OCI-LY3 (cell line): ENCODE results near the gene SHE.

Experiments used
- H2AFZ ChIP-seq: fragments of 200-600, 300-600 bp; shearing (Covaris generic); 2 replicates; pipeline ENCODE4 v1.6.0; 2014; ENCODE audit warnings: antibody characterized with exemption, low read depth, low read length
- H3K27ac ChIP-seq: fragments of 200-600, 300-600 bp; sonication (generic); 2 replicates; pipeline ENCODE4 v1.5.1; 2014; ENCODE audit warnings: mild to moderate bottlenecking, low read length, moderate library complexity, mixed read lengths
- H3K27me3 ChIP-seq: fragments of 200-600, 300-600 bp; sonication (generic); 2 replicates; pipeline ENCODE4 v1.6.1; 2014; ENCODE audit warnings: low read depth, low read length, mixed read lengths
- H3K36me3 ChIP-seq: fragments of 200-600, 300-600 bp; sonication (generic); replicated peaks from 2 replicates; pipeline ENCODE3; 2014; ENCODE audit warnings: low read depth, low read length, mixed read lengths
- H3K4me1 ChIP-seq: fragments of 300-600, 200-600 bp; sonication (generic); 2 replicates; pipeline ENCODE4 v1.6.1; 2014; ENCODE audit warnings: low read length, mixed read lengths
- H3K4me2 ChIP-seq: fragments of 200-600, 300-600 bp; sonication (generic); 2 replicates; pipeline ENCODE4 v1.6.1; 2014; ENCODE audit warnings: low read length, mixed read lengths
- H3K4me3 ChIP-seq: fragments of 300-600, 200-600 bp; sonication (generic); 2 replicates; pipeline ENCODE4 v1.5.1; 2014; ENCODE audit warnings: antibody characterized with exemption, mild to moderate bottlenecking, low read length, moderate library complexity
- H3K79me2 ChIP-seq: fragments of 300-600, 200-600 bp; shearing (Covaris generic); 2 replicates; pipeline ENCODE4 v1.6.1; 2014; ENCODE audit warnings: mild to moderate bottlenecking, low read length, mixed read lengths
- H3K9ac ChIP-seq: fragments of 300-600, 200-600 bp; shearing (Covaris generic); 2 replicates; pipeline ENCODE4 v1.6.0; 2014; ENCODE audit warnings: mild to moderate bottlenecking, low read length, moderate library complexity
- H3K9me3 ChIP-seq: fragments of 200-600, 300-600 bp; shearing (Covaris generic); 2 replicates; pipeline ENCODE4 v1.6.1; 2014; ENCODE audit warnings: low read length, mixed read lengths; ENCODE audit not compliant: insufficient read depth
- H4K20me1 ChIP-seq: fragments of 200-600, 300-600 bp; sonication (generic); 2 replicates; pipeline ENCODE4 v1.6.1; 2016; ENCODE audit warnings: low read length, mixed read lengths; ENCODE audit not compliant: insufficient read depth
- EZH2phosphoT487 ChIP-seq: fragments of 200-600 bp; shearing (Covaris generic); IDR thresholded peaks from 2 replicates; pipeline ENCODE4 v1.6.1; 2018; ENCODE audit warnings: antibody characterized with exemption, mixed run types, low read depth
- TF ChIP-seq, protein P1 (sequence below): fragments of 200-600, 300-600 bp; sonication (generic); IDR thresholded peaks from 2 replicates; pipeline ENCODE4 v1.5.1; 2014; ENCODE audit warnings: antibody characterized with exemption, low read length, low read depth

Gene SHE

DNA sequence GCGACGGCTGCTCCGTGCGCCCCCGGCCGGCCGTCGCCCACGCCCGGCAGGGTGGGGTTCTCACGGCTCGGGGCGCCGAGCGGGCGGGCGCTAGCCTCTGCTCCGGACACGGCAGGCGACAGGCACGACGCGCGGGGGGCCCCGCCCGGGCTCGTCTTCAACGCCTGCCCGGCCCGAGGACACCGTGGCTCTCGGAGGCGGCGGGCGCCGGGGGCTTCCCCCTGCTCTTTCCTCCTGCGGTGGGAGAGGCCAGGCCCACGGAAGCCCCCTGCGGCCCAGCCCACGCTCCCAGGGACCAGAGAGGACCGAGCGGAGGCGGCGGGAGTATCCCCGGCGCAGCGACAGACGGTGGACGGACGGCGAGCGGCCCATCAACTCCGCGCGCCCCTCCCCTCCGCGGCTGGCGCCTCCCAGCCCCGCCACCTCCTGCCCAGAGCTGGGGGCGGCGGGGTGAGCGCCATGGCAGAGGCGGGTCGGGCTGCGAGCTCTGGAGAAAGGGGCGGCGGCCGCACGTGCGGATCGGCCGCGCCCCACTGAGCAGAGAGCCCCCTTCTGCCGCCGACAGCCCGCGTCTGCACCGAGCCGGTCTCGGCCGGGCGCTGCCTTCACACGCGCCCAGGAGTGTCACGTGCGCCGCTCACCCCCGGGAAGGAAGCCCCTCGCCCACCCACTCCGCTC is at the start of gene SHE, which contains the start of gene TDRD10:
SHE (minus strand) TSS at position 347 of the 678 bp plus-strand sequence. CDS start 386 bp downstream, outside the sequence.
TDRD10 (plus strand) TSS at position 154 of the 678 bp plus-strand sequence. CDS start 4,685 bp downstream, outside the sequence.
- no peak within 1 kb of the TSS for H2AFZ ChIP-seq

DNA sequence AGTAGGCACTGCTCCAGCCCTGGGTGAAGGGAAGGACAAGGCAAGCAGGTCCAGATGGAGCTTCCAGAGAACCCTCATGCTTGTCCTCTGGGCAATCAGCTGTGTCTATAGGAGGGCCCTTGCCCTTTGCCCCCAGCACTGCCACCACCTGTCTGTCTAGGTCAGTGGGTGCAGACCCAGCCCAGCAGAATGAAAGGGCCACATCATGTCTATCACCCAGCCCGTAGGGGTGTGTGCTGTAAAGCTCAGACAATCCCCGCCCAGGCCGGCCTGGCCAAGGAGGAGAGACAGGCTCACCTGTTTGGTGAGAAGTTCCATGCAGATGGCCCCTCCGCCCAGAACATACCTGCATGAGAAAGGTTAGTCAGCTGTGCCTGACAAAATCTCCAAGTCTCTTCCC is 49.3 kb upstream of the SHE start:
- no peaks in the 10 kb centered on the region for H3K27me3 ChIP-seq
- H2AFZ ChIP-seq: no peak overlapping the region
- TF ChIP-seq EZH2phosphoT487: no peak
- TF ChIP-seq, protein P1, sequence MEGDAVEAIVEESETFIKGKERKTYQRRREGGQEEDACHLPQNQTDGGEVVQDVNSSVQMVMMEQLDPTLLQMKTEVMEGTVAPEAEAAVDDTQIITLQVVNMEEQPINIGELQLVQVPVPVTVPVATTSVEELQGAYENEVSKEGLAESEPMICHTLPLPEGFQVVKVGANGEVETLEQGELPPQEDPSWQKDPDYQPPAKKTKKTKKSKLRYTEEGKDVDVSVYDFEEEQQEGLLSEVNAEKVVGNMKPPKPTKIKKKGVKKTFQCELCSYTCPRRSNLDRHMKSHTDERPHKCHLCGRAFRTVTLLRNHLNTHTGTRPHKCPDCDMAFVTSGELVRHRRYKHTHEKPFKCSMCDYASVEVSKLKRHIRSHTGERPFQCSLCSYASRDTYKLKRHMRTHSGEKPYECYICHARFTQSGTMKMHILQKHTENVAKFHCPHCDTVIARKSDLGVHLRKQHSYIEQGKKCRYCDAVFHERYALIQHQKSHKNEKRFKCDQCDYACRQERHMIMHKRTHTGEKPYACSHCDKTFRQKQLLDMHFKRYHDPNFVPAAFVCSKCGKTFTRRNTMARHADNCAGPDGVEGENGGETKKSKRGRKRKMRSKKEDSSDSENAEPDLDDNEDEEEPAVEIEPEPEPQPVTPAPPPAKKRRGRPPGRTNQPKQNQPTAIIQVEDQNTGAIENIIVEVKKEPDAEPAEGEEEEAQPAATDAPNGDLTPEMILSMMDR: no peak
- H3K4me1 ChIP-seq: peaks cover 12% of the 10 kb centered on the region
- H3K4me3 ChIP-seq: no peak overlapping the region
- no peak overlapping the region for H3K9ac ChIP-seq
- H3K27ac ChIP-seq: no peak overlapping the region
- H3K4me2 ChIP-seq: no peak overlapping the region
- peaks cover 88% of the 10 kb centered on the region for H3K36me3 ChIP-seq
- no peaks in the 10 kb centered on the region for H3K9me3 ChIP-seq
- peaks cover 15% of the 10 kb centered on the region for H3K79me2 ChIP-seq
- peaks cover 17% of the 10 kb centered on the region for H4K20me1 ChIP-seq

More for the DNA sequence above, at the start of gene SHE, which contains the start of gene TDRD10:
- no peak within 1 kb of the TSS for H3K9ac ChIP-seq
- H3K79me2 ChIP-seq: no peaks in the 10 kb centered on the region
- TF ChIP-seq EZH2phosphoT487: no peak
- TF ChIP-seq, protein P1: no peak
- no peak within 1 kb of the TSS for H3K27ac ChIP-seq
- peaks cover under 1% of the 10 kb centered on the region for H3K4me1 ChIP-seq
- peaks cover 16% of the 10 kb centered on the region for H3K27me3 ChIP-seq
- no peak within 1 kb of the TSS for H3K4me3 ChIP-seq
- no peaks in the 10 kb centered on the region for H3K9me3 ChIP-seq
- no peak within 1 kb of the TSS for H3K4me2 ChIP-seq
- no peaks in the 10 kb centered on the region for H4K20me1 ChIP-seq
- H3K36me3 ChIP-seq: no peaks in the 10 kb centered on the region

DNA sequence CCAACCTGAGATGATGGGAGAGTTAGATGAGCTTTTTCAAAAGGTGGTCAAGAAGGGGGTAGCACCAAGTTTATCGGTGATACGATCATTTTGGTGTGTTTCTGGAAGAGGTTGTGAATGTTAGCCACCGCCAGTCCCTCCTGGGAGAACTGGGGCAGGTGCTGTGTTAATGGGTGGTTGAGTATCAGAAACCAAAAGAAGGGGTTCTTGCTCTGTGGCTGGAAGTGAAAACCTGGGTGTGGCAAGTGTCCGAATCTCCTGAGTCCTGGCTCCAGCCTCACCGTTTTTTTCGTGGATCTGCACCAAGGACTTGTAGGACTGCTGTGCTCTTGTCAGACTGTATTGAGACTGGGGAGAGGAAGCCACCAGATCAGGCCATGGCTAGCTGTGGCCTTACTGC is 48.4 kb upstream of the SHE start:
- Histone ChIP-seq H3K36me3 (peaks cover 80% of the 10 kb centered on the region), H3K27ac (no peak overlapping the region), H4K20me1 (0 out of 2 replicates have a peak, but pooled peaks cover 12% of the 10 kb centered on the region), H3K79me2 (peaks cover 7% of the 10 kb centered on the region), H2AFZ (no peak overlapping the region), H3K27me3 (no peaks in the 10 kb centered on the region), H3K4me2 (no peak overlapping the region), H3K4me3 (no peak overlapping the region), H3K9ac (no peak overlapping the region), H3K9me3 (no peaks in the 10 kb centered on the region), H3K4me1 (peaks cover 8% of the 10 kb centered on the region)
- TF ChIP-seq, protein P1: no peak
- TF ChIP-seq EZH2phosphoT487: no peak

DNA sequence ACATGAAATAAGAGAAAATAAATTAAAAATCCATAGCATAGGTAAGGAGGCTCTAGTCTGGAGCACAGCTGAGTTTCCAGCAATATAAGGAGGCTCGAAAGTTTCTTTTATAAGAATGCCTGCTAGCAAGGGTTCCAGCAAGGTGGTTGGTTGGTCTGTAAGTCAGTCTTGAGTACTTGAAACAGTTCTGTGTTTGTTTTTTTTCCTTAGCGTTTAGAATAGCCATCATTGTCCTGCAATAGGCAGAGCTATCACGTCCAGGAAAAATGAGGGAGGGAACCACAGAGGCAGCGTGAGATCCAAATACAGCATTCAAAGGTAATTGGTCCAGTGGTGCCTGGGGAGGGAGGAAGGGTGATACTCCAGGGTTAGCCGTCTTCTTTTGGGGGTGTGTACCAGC is 47.9 kb upstream of the SHE start:
- H3K4me2 ChIP-seq: no peak overlapping the region
- H3K27me3 ChIP-seq: no peaks in the 10 kb centered on the region
- H2AFZ ChIP-seq: no peak overlapping the region
- H3K9me3 ChIP-seq: no peaks in the 10 kb centered on the region
- peaks cover 8% of the 10 kb centered on the region for H3K4me1 ChIP-seq
- H3K27ac ChIP-seq: no peak overlapping the region
- no peak overlapping the region for H3K4me3 ChIP-seq
- H3K9ac ChIP-seq: no peak overlapping the region
- H4K20me1 ChIP-seq: 0 out of 2 replicates have a peak, but pooled peaks cover 12% of the 10 kb centered on the region
- H3K79me2 ChIP-seq: peaks cover 1% of the 10 kb centered on the region; the same call in 1 of the 2 replicates
- TF ChIP-seq EZH2phosphoT487: no peak
- TF ChIP-seq, protein P1: no peak
- peaks cover 74% of the 10 kb centered on the region for H3K36me3 ChIP-seq
